Omental fat pad (tissue), 4 donors: ENCODE results near the gene UNKL. TPM values are rescaled to one million over a fixed set of nuclear protein-coding genes. Genes with fewer than 3 reads are reported as not detected.
A peak's percentile ranks its signal among the peaks of the same experiment; 100 is the strongest.

Experiments
- ATAC-seq: fragments of 150-250 bp; one replicate; pipeline ENCODE4 v1.9.1; 2016; ENCODE audit warnings: mild to moderate bottlenecking, moderate library complexity; ENCODE audit not compliant: low FRiP score
- DNase-seq: peaks from one replicate; pipeline ENCODE4 v3.0.0-alpha.2; 2019; ENCODE audit warnings: low spot score
- CTCF ChIP-seq, 3 donors: fragments of 450-650 bp; IDR thresholded peaks; one replicate each; pipeline ENCODE4 v1.5.1; 2016 to 2017; ENCODE audit warnings: antibody characterized with exemption in 3 of 3, mild to moderate bottlenecking in 3 of 3, moderate library complexity in 2 of 3
- total RNA-seq, 4 donors: library from RNA; depleted of rRNA; stranded (reverse); fragments of >200 nt; gene quantifications; one replicate each; pipeline ENCODE4 v1.1.0, GENCODE V29; 2016

UNKL gene
- total RNA-seq, result 10 to 100 TPM in 3 of 4 donors, 1 to 10 TPM in 1; 8.6 to 36.9 (median 14.2) TPM

- no peak for TF ChIP-seq CTCF (IDR thresholded peaks at IDR 0.05)
- DNase-seq (peak; percentile 37), ATAC-seq (peak; percentile 62)
Measured at GRCh38 chr16:1414532-1415260, at the start of gene UNKL. Gene UNKL, minus strand, starts transcription at chr16:1414704. Its CDS starts 13 bp downstream, at chr16:1414691.

GRCh38 chr16:1461146-1461545, 46.6 kb upstream of the UNKL start:
- no peak for TF ChIP-seq CTCF (IDR thresholded peaks at IDR 0.05)
- ATAC-seq (no peak), DNase-seq (no peak)

- ATAC-seq, result no peak
- DNase-seq, result no peak
- no peak for TF ChIP-seq CTCF (IDR thresholded peaks at IDR 0.05)
Measured at GRCh38 chr16:1460602-1461138, 46.2 kb upstream of the UNKL start.

- no peak for DNase-seq
- no peak for ATAC-seq
- TF ChIP-seq CTCF (IDR thresholded peaks at IDR 0.05), result no peak
Measured at GRCh38 chr16:1459967-1460366, 45.5 kb upstream of the UNKL start.

GRCh38 chr16:1458977-1459341, 44.5 kb upstream of the UNKL start:
- ATAC-seq, result no peak
- TF ChIP-seq CTCF (IDR thresholded peaks at IDR 0.05), result no peak

DNA sequence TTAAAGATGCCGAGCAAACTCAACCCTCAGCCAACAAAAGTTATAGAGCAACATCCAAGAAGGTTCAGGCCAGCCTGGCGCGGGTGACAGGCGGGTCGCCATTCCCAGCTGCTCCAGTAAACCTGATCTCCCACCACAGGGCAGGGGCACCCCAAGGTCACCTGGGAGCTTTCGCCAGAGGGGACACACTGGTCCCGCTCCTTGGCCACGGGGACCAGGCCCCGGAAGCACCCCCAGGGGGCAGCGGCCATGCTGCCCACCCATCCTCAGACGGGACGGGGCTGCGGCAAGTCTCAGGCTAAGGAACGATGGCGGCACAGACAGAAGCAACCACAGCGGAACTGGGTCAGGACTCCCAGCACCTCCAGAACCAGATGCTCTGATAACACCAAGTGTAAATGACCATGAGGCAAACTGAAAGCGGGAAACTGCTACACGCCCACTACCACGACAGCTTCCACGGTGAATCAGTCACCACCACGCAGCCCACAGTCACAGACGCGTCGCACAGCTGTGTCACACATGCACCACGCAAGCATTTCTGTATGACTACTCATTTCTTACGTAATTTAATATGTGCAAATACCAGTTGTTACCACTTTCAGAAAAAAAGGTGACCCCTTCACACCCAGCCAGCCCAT, 44.0 kb upstream of the UNKL start:
- DNase-seq (no peak), ATAC-seq (no peak)
- no peak for TF ChIP-seq CTCF (IDR thresholded peaks at IDR 0.05)

More at GRCh38 chr16:1458977-1459341, 44.5 kb upstream of the UNKL start:
- no peak for DNase-seq
